Ishikawa (cell line): ENCODE results near the gene GPAT3.

Experiments used
- CEBPB ChIP-seq: IDR thresholded peaks from 2 replicates; pipeline ENCODE4 v1.6.1; 2012
- CREB1 ChIP-seq: IDR thresholded peaks from 2 replicates; pipeline ENCODE4 v1.6.1; 2012; ENCODE audit warnings: low read depth
- EGR1 ChIP-seq: IDR thresholded peaks from 2 replicates; pipeline ENCODE4 v1.6.1; 2012
- EP300 ChIP-seq: IDR thresholded peaks from 2 replicates; pipeline ENCODE4 v1.6.1; 2012; ENCODE audit warnings: borderline replicate concordance
- FOXM1 ChIP-seq: IDR thresholded peaks from 2 replicates; pipeline ENCODE4 v1.6.1; 2012; ENCODE audit warnings: low read depth, borderline replicate concordance
- MAX ChIP-seq: IDR thresholded peaks from 2 replicates; pipeline ENCODE4 v1.6.1; 2012
- NFIC ChIP-seq: IDR thresholded peaks from 2 replicates; pipeline ENCODE4 v1.6.1; 2012
- RAD21 ChIP-seq: IDR thresholded peaks from 2 replicates; pipeline ENCODE4 v1.6.1; 2012; ENCODE audit warnings: low read depth
- TAF1 ChIP-seq: IDR thresholded peaks from 2 replicates; pipeline ENCODE4 v1.6.1; 2012; ENCODE audit warnings: low read depth, mild to moderate bottlenecking
- TCF12 ChIP-seq: IDR thresholded peaks from 2 replicates; pipeline ENCODE4 v1.6.1; 2012; ENCODE audit warnings: low read depth
- TEAD4 ChIP-seq: IDR thresholded peaks from 2 replicates; pipeline ENCODE4 v1.6.1; 2012
- USF1 ChIP-seq: IDR thresholded peaks from 2 replicates; pipeline ENCODE4 v1.6.1; 2012
- YY1 ChIP-seq: IDR thresholded peaks from 2 replicates; pipeline ENCODE4 v1.6.1; 2012; ENCODE audit warnings: low read depth
- ZBTB7A ChIP-seq: IDR thresholded peaks from 2 replicates; pipeline ENCODE4 v1.6.1; 2012; ENCODE audit warnings: low read depth
- TF ChIP-seq, protein P1 (sequence below): IDR thresholded peaks from 2 replicates; pipeline ENCODE4 v1.6.1; 2012; ENCODE audit warnings: low read depth, mild to moderate bottlenecking

Gene GPAT3

GRCh38 chr4:83604321-83604720 lies 68.4 kb downstream of the GPAT3 start:
- TF ChIP-seq YY1 (no peak), USF1 (no peak), EP300 (no peak), ZBTB7A (no peak), TEAD4 (no peak), RAD21 (no peak), TCF12 (no peak), MAX (no peak), FOXM1 (no peak)
- TF ChIP-seq, protein P1, sequence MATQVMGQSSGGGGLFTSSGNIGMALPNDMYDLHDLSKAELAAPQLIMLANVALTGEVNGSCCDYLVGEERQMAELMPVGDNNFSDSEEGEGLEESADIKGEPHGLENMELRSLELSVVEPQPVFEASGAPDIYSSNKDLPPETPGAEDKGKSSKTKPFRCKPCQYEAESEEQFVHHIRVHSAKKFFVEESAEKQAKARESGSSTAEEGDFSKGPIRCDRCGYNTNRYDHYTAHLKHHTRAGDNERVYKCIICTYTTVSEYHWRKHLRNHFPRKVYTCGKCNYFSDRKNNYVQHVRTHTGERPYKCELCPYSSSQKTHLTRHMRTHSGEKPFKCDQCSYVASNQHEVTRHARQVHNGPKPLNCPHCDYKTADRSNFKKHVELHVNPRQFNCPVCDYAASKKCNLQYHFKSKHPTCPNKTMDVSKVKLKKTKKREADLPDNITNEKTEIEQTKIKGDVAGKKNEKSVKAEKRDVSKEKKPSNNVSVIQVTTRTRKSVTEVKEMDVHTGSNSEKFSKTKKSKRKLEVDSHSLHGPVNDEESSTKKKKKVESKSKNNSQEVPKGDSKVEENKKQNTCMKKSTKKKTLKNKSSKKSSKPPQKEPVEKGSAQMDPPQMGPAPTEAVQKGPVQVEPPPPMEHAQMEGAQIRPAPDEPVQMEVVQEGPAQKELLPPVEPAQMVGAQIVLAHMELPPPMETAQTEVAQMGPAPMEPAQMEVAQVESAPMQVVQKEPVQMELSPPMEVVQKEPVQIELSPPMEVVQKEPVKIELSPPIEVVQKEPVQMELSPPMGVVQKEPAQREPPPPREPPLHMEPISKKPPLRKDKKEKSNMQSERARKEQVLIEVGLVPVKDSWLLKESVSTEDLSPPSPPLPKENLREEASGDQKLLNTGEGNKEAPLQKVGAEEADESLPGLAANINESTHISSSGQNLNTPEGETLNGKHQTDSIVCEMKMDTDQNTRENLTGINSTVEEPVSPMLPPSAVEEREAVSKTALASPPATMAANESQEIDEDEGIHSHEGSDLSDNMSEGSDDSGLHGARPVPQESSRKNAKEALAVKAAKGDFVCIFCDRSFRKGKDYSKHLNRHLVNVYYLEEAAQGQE, result no peak

DNA sequence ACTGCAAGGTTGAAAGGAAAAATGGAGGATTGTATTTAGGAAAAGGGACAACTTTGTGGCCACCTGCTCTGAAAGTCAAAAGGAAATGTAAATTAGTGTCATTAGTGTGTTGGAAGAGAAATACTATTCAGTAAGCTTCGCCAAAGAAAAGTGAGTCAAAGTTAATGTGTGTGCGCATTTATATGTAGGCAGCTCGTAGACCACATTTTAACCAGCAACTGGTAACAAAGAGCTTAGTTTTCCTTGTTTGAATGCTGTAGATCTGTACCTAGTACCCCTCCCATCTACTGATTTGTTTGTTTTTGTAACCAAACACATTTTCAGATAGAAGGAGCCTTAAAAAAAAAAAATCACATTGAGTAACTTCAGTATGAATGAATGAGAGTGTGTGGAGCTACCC lies 69.3 kb downstream of the GPAT3 start:
- TF ChIP-seq MAX, result no peak
- no peak for TF ChIP-seq RAD21

DNA sequence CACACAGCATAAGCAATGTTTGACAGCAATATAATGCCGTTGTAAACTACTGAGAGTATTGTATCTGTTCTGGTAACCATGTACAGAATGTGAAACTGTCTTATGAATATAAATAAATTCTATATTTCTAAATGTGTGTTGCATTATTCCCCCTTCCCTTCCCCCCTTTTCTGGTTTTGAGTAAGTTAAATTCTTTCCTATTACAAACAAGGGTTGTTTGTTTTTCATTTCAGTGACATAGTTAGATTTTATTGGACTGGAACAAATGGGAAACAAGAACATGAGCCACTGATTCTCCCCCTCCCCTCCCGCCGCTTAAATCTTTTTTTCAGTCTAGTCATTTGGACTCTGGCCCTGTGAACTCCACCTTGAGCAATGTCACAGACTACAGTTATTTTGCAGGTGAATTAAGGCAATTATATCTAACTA lies 69.8 kb downstream of the GPAT3 start:
- TF ChIP-seq CEBPB (0 out of 2 replicates have a peak, but pooled peaks have one; percentile 33), FOXM1 (peak; percentile 71; the same call in 1 of the 2 replicates), EGR1 (no peak), MAX (no peak), EP300 (peak; percentile 80), ZBTB7A (no peak), TAF1 (no peak), USF1 (no peak), RAD21 (no peak), CREB1 (no peak), TCF12 (peak; percentile 65), NFIC (peak; percentile 72), YY1 (no peak), TEAD4 (peak; percentile 72)
- TF ChIP-seq, protein P1, result no peak

GRCh38 chr4:83606460-83606859 lies 70.6 kb downstream of the GPAT3 start:
- TF ChIP-seq EGR1 (no peak), TCF12 (no peak), USF1 (no peak), YY1 (no peak), TEAD4 (no peak), RAD21 (no peak), TAF1 (no peak), CREB1 (no peak), CEBPB (no peak), EP300 (no peak), NFIC (no peak), ZBTB7A (no peak), MAX (no peak)
- TF ChIP-seq, protein P1, result no peak
